KMS-11 (cell line): ENCODE data around the gene KIRREL1.

Experiments
- H2AFZ ChIP-seq: fragments of 200-600 bp; sonication (generic); 2 replicates; pipeline ENCODE4 v1.6.1; 2016; ENCODE audit warnings: antibody characterized with exemption, mixed run types, low read depth
- H3K27ac ChIP-seq: fragments of 200-600 bp; sonication (generic); 2 replicates; pipeline ENCODE4 v1.6.1; 2016; ENCODE audit warnings: mild to moderate bottlenecking, mixed run types
- H3K27me3 ChIP-seq: fragments of 200-600 bp; sonication (generic); 2 replicates; pipeline ENCODE4 v1.6.1; 2017; ENCODE audit warnings: mild to moderate bottlenecking, low read depth, mixed run types, moderate library complexity; ENCODE audit not compliant: insufficient read depth
- H3K36me3 ChIP-seq: fragments of 200-600 bp; sonication (generic); 2 replicates; pipeline ENCODE4 v1.6.1; 2017; ENCODE audit warnings: mild to moderate bottlenecking, mixed run types; ENCODE audit not compliant: insufficient read depth
- H3K4me1 ChIP-seq: fragments of 200-600 bp; sonication (generic); 2 replicates; pipeline ENCODE4 v1.6.1; 2016; ENCODE audit warnings: mild to moderate bottlenecking, low read depth, mixed run types; ENCODE audit not compliant: poor library complexity, severe bottlenecking
- H3K4me2 ChIP-seq: fragments of 200-600 bp; sonication (generic); 2 replicates; pipeline ENCODE4 v1.7.0; 2016; ENCODE audit warnings: mild to moderate bottlenecking, mixed run types
- H3K4me3 ChIP-seq: fragments of 200-600 bp; sonication (generic); IDR thresholded peaks from 2 replicates; pipeline ENCODE4 v1.6.1; 2017; ENCODE audit warnings: low read depth, low read length, mixed read lengths; ENCODE audit not compliant: insufficient read depth
- H3K79me2 ChIP-seq: fragments of 200-600 bp; sonication (generic); 2 replicates; pipeline ENCODE4 v1.6.1; 2016; ENCODE audit warnings: low read depth, mixed run types; ENCODE audit not compliant: insufficient read depth
- H3K9ac ChIP-seq: fragments of 200-600 bp; sonication (generic); 2 replicates; pipeline ENCODE4 v1.6.1; 2016; ENCODE audit warnings: mild to moderate bottlenecking, mixed run types
- H4K20me1 ChIP-seq: fragments of 200-600 bp; sonication (generic); 2 replicates; pipeline ENCODE4 v1.6.1; 2016; ENCODE audit warnings: mild to moderate bottlenecking, mixed run types; ENCODE audit not compliant: insufficient read depth
- TF ChIP-seq, protein P1 (sequence below): fragments of 200-600 bp; sonication (generic); conservative IDR thresholded peaks from 2 replicates; pipeline ENCODE4 v1.6.1; 2017; ENCODE audit warnings: low read depth, mild to moderate bottlenecking, antibody characterized with exemption, low read length, moderate library complexity, mixed read lengths

Gene KIRREL1

DNA sequence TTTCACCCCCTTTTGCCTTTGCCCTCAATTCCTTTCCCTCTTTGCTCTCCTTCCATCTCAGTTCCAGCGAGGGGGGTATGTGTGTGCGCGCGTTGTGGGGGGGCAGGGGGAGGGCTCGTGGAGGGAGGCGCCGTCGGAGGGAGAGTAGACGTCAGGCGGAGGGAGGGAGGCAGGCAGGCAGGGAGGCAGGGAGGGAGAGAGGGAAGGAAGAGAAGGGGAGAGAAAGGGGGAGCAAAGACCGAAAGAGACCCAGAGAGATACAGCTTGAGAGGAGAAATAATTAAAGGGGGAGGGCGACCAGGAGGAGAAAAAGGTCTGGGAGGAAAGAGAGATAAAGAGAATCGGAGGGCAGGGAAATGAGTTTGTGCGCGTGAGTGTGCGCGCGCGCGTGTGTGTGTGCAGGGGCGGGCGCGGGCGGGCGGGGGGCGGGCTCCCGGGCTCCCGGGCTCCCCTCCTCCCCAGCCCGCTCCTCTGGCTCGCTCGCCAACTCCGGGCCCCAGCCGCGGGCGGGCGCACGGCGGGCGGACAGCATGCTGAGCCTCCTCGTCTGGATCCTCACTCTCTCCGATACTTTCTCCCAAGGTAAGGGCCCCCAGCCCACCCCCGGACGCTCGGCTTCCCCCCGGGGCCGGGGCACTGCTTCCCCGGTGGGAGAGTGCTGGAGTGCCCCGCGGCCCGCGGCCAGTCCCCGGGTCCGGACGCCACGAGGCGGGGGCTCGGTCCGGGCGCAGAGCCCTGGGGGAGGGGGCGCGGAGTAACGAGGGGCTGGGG, at the start of gene KIRREL1:
Gene KIRREL1, plus strand, starts transcription at position 499 of the 771 bp plus-strand sequence. Its CDS starts 32 bp downstream, at position 531.
- Histone ChIP-seq H3K27ac (no peak within 1 kb of the TSS), H3K79me2 (no peaks in the 10 kb centered on the region), H3K36me3 (no peaks in the 10 kb centered on the region), H4K20me1 (no peaks in the 10 kb centered on the region), H3K4me1 (no peaks in the 10 kb centered on the region), H2AFZ (peak within 1 kb of the TSS; percentile 35), H3K4me2 (peak within 1 kb of the TSS; percentile 41), H3K4me3 (peak within 1 kb of the TSS; percentile 50), H3K9ac (no peak within 1 kb of the TSS; the same call in 1 of the 2 replicates), H3K27me3 (peaks cover 7% of the 10 kb centered on the region; the same call in 1 of the 2 replicates)
- TF ChIP-seq, protein P1, sequence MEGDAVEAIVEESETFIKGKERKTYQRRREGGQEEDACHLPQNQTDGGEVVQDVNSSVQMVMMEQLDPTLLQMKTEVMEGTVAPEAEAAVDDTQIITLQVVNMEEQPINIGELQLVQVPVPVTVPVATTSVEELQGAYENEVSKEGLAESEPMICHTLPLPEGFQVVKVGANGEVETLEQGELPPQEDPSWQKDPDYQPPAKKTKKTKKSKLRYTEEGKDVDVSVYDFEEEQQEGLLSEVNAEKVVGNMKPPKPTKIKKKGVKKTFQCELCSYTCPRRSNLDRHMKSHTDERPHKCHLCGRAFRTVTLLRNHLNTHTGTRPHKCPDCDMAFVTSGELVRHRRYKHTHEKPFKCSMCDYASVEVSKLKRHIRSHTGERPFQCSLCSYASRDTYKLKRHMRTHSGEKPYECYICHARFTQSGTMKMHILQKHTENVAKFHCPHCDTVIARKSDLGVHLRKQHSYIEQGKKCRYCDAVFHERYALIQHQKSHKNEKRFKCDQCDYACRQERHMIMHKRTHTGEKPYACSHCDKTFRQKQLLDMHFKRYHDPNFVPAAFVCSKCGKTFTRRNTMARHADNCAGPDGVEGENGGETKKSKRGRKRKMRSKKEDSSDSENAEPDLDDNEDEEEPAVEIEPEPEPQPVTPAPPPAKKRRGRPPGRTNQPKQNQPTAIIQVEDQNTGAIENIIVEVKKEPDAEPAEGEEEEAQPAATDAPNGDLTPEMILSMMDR = no peak

DNA sequence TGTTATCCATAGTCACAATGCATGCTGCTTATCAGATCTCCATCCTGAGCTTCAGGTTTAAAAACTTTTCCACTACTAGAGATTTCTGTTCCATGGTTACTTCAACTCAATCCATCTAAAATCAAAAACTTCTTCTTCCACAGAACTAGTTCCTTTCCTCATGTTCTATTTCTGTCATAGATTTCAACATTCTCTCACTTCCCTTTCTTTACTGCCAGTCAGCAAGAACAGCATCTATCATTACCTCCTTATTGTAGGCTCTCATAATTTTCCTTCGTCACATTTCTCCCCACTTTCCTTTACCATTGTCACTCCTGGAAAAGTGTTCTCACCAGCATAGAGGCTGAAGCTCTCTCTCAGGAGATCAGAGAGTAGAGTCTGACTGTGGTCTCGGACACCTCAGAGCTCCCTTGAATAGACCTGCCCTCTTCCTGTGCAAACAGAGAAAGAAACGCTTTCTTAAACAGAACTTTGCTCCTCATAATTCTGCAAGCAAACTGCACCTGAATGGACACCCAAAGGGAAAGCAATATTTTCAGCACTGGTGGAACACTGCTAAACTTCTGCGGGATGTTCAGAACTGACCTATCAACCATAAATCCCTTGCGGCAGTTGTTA, 48.7 kb upstream of the KIRREL1 start:
- no peak overlapping the region for H3K9ac ChIP-seq
- no peak overlapping the region for H3K27ac ChIP-seq
- H3K4me3 ChIP-seq = no peak overlapping the region
- no peaks in the 10 kb centered on the region for H3K79me2 ChIP-seq
- H3K4me1 ChIP-seq = no peaks in the 10 kb centered on the region
- TF ChIP-seq, protein P1 = no peak
- H2AFZ ChIP-seq = no peak overlapping the region
- H3K36me3 ChIP-seq = no peaks in the 10 kb centered on the region
- H3K4me2 ChIP-seq = no peak overlapping the region
- H3K27me3 ChIP-seq = no peaks in the 10 kb centered on the region
- no peaks in the 10 kb centered on the region for H4K20me1 ChIP-seq

DNA sequence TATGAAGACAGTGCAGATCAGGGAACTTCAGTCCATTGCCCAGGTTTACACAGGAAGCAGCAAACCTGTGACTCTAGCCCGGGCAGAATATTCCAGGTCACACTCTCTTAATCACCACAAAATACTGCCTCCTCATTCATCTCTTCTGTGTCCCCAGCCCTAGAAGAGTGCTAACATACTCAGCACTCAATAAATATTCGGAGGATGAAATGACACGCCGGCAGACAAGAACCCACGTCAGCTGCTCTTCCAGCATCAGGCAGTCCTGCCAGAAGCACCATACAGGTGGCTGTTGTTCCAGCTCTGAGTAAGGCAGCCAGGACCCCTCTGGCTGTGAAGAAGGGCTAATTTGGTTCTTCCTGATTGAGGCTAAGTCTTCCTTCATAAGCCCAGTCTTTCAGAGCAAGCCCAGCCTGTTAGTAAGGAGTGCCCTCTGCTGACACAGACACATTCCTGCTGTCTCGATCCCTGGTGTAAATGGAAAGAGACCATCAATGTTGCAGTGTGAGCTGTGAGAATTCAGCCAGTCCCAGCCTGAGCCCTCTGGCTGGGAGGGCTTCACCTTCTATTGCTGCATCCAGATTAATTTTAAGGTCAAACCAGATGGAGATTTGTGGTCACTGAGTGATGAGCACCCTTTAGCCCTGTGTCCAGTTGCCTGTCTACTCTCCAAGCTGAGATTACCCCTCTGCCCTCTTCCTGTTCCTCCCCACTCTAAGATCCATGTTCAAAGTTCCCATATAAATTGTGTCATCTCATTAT, 45.0 kb upstream of the KIRREL1 start:
- Histone ChIP-seq H3K27ac (no peak overlapping the region), H3K4me1 (no peaks in the 10 kb centered on the region), H3K36me3 (no peaks in the 10 kb centered on the region), H2AFZ (no peak overlapping the region), H3K9ac (no peak overlapping the region), H3K4me2 (no peak overlapping the region), H3K4me3 (no peak overlapping the region), H4K20me1 (no peaks in the 10 kb centered on the region), H3K27me3 (no peaks in the 10 kb centered on the region), H3K79me2 (no peaks in the 10 kb centered on the region)
- TF ChIP-seq, protein P1 = peak; percentile 84

DNA sequence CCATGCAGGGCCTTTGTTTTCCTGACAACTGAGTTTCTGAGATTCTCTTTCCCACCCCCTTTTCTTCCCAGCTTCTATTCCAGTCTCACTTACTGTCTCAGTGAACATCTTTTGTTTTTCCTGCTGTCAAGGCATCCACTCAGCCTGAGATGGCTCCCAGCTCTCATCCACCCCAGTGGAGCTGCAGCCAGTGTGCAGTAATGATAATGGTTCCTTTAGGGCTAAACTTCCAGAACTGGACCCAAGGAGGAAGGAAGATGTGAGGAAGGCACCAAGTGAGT, 44.4 kb upstream of the KIRREL1 start:
- no peak overlapping the region for H3K9ac ChIP-seq
- H3K4me2 ChIP-seq = no peak overlapping the region
- no peak overlapping the region for H3K4me3 ChIP-seq
- no peak overlapping the region for H2AFZ ChIP-seq
- no peaks in the 10 kb centered on the region for H4K20me1 ChIP-seq
- no peaks in the 10 kb centered on the region for H3K36me3 ChIP-seq
- no peaks in the 10 kb centered on the region for H3K27me3 ChIP-seq
- no peak overlapping the region for H3K27ac ChIP-seq
- no peaks in the 10 kb centered on the region for H3K79me2 ChIP-seq
- no peaks in the 10 kb centered on the region for H3K4me1 ChIP-seq
- TF ChIP-seq, protein P1 = no peak
